ENCODE measurements around the gene KCNK1.

KCNK1 gene

GRCh38 chr1:233640179-233640578, 26.3 kb downstream of the KCNK1 start:
- no peak for DNase-seq

GRCh38 chr1:233641029-233641428, 27.1 kb downstream of the KCNK1 start:
- DNase-seq: no peak

- no peak for DNase-seq
Measured at GRCh38 chr1:233647073-233647472, 33.2 kb downstream of the KCNK1 start.

- DNase-seq: no peak
Measured at GRCh38 chr1:233647636-233648035, 33.7 kb downstream of the KCNK1 start.

- DNase-seq: no peak
Measured at GRCh38 chr1:233651061-233651460, 37.2 kb downstream of the KCNK1 start.

- no peak for DNase-seq
Measured at GRCh38 chr1:233651563-233652233, 37.8 kb downstream of the KCNK1 start.

- no peak for DNase-seq
Measured at GRCh38 chr1:233652526-233652925, 38.6 kb downstream of the KCNK1 start.

- DNase-seq: no peak
Measured at GRCh38 chr1:233654658-233655280, 40.9 kb downstream of the KCNK1 start.

- no peak for DNase-seq
Measured at GRCh38 chr1:233655301-233655740, 41.4 kb downstream of the KCNK1 start.

- no peak for DNase-seq
Measured at GRCh38 chr1:233656032-233656635, 42.2 kb downstream of the KCNK1 start.

GRCh38 chr1:233656687-233657086, 42.8 kb downstream of the KCNK1 start:
- DNase-seq: no peak

GRCh38 chr1:233657466-233657865, 43.6 kb downstream of the KCNK1 start:
- no peak for DNase-seq

GRCh38 chr1:233659495-233659894, 45.6 kb downstream of the KCNK1 start:
- no peak for DNase-seq

GRCh38 chr1:233661376-233662159, 47.7 kb downstream of the KCNK1 start:
- no peak for DNase-seq

- DNase-seq: no peak
Measured at GRCh38 chr1:233662575-233663304, 48.8 kb downstream of the KCNK1 start.

GRCh38 chr1:233664253-233664652, 50.3 kb downstream of the KCNK1 start:
- no peak for DNase-seq

- DNase-seq: no peak
Measured at GRCh38 chr1:233664804-233665574, 51.1 kb downstream of the KCNK1 start.

- DNase-seq: no peak
Measured at GRCh38 chr1:233665575-233666270, 51.8 kb downstream of the KCNK1 start.

GRCh38 chr1:233667741-233668140, 53.8 kb downstream of the KCNK1 start:
- DNase-seq: no peak

GRCh38 chr1:233668146-233668724, 54.3 kb downstream of the KCNK1 start:
- no peak for DNase-seq

GRCh38 chr1:233668725-233669294, 54.9 kb downstream of the KCNK1 start:
- DNase-seq: no peak
